ENCODE data around the gene UQCRH.

The UQCRH gene

DNA sequence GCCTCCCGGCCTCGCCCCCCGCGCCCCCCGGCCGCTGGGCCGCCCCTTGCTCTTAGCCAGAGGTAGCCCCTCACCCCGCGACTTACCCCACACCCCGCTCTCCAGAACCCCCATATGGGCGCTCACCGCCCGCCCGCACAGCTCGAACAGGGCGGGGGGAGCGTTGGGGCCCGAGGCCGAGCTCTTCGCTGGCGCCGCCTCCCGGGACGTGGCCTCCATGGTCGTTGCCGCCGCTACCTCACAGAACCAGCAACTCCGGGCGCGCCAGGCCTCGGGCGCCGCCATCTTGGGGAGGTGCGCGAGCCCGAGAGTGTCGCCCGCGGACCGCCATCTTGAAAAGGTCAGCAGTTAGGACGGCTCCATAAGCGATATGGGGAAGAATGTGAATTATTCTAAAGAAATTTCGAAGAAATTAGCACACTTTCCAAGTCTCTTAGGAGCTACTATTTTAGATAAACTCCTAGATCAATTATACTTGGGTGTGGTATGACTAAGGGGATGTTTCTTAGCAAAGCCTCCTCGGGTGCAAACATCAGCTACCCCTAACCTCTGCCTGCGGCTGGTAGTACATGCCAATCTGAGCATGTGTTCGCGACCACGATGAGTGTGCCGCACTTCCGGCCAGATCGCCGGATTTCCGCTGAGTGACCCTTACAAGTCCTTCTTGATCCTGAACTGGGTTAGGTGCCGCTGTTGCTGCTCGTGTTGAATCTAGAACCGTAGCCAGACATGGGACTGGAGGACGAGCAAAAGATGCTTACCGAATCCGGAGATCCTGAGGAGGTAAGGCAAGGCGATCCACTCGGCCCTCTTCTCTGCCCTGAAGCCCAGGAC is at the start of gene UQCRH, which contains the start of gene LRRC41:
Gene UQCRH (plus strand): TSS at position 661 of the 834 bp plus-strand sequence. CDS start 69 bp downstream, at position 730.
Gene LRRC41 (minus strand): TSS at position 579 of the 834 bp plus-strand sequence. CDS start 294 bp downstream, at position 285.
- DNase-seq (ENCODE audit: low read depth) = peak; percentile 98

- no peak for DNase-seq (ENCODE audit: low read depth)
Observed at GRCh38 chr1:46254668-46255067, 48.8 kb upstream of the UQCRH start.

GRCh38 chr1:46256523-46256922 is 47.0 kb upstream of the UQCRH start:
- no peak for DNase-seq (ENCODE audit: low read depth)

GRCh38 chr1:46262508-46262907 is 41.0 kb upstream of the UQCRH start:
- no peak for DNase-seq (ENCODE audit: low read depth)

DNA sequence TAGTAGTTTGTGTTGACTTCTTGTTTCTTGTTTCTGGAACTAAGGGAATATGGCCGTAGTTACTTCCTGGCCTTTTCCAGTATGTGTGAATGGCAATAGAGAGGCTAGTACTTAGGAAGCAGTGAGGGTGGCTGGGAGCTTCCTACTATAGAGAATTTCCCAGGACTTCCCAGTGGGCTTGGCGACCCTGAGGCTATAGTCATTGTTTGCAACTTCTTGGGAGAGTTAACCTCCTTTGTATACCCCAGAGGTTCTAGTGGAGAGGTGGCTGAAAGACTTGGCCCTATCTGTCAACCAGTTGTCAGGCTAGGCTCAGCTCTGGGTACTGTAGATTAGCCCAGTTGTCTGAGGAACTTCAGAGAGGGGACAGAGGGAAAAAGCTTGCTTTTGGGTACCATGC is 40.4 kb upstream of the UQCRH start:
- no peak for DNase-seq (ENCODE audit: low read depth)

DNA sequence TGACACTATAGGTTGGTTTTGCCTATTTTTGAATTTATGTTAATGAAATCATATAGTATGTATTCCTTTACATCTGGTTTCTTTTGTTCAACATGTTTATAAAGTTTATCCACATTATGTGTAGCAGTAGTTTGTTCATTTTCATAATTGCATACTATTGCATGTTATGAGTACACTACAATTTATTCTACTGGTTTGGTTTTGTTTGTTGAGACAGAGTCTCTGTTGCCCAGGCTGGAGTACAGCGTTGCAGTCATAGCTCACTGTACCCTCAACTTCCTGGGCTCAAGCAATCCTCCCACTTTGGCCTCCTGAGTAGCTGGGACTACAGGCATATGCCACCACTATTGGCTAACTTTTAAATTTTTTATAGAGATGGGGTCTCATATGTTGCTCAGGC is 34.9 kb upstream of the UQCRH start:
- DNase-seq (ENCODE audit: low read depth) = no peak

GRCh38 chr1:46274225-46275029 is 29.1 kb upstream of the UQCRH start:
- no peak for DNase-seq (ENCODE audit: low read depth)

DNA sequence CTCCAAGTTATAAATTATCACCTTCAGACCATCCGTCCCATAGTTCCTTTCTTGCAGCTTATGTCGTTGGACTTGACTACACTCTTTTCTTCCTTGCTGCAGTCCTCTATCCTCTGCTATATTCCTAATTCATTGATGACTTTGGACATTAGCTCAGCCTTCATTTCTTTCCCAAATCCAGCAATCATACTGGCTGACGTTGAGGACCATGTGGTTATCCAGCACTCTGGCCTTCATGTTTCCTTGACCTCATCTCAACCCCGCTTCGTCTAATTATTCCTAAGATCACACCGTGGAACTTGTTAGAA is 28.5 kb upstream of the UQCRH start:
- DNase-seq (ENCODE audit: low read depth) = no peak

- DNase-seq (ENCODE audit: low read depth) = no peak
Observed at GRCh38 chr1:46277658-46278373, 25.7 kb upstream of the UQCRH start.

GRCh38 chr1:46278807-46279206 is 24.7 kb upstream of the UQCRH start:
- DNase-seq (ENCODE audit: low read depth) = no peak

DNA sequence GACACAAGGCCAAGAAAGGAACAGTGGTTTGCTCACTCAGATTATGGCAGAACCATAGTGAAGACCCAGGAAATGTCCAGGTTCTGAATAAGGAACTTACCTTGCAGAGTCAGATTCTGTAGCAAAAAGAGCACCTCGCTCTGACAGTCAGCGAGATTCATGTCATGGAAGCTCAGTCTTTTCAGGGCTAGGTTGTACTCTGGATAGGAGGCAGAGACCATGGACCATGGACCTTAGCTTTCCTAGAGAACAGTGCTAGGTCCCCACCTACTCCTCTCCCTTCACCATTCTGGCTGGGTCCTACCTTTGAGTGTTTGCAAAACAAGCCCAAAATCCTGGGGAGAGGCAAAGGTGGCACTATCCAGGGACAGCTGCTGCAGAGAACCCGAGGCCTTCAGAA is 23.4 kb upstream of the UQCRH start:
- no peak for DNase-seq (ENCODE audit: low read depth)

DNA sequence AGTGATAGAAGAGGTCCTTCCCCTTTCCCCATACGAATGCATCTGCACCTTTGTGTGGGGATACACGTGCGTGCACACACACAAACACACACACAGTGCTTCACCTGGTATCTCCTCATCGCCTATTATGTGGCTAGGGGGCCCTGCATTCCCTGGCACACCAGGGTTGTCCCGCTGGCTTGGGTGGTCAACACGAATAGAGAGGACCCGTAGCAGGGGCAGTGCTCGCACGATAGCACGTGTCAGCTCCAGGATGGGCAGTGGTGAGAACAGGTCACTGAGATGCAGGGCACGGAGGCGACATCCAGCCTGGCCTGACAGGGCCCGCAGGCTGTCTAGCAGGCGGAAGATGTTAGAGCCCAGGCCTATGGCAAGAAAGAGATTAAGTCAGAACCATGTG is 22.5 kb upstream of the UQCRH start:
- no peak for DNase-seq (ENCODE audit: low read depth)

DNA sequence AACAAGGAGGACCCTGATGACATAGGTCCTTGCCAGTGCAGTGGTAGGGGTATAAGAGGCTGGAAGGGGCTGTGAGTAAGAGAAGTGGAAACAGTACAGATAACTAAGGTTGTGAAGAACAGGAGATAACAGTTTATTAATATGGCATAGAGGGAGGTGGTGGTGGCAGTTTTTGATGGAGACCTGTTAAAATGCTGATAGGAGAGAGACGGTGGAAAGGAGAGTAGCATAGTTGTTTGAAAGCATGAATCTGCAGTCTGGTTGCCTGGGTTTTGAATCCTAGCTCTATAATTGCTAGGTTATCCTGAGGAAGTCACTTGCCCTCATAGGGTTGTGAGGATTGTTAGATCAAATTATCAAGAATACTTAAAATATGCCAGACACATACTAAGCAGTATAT is 19.4 kb upstream of the UQCRH start:
- DNase-seq (ENCODE audit: low read depth) = no peak

- DNase-seq (ENCODE audit: low read depth) = no peak
Observed at GRCh38 chr1:46284597-46285564, 18.6 kb upstream of the UQCRH start.

GRCh38 chr1:46285730-46286477 is 17.6 kb upstream of the UQCRH start:
- DNase-seq (ENCODE audit: low read depth) = no peak

GRCh38 chr1:46288485-46289133 is 14.9 kb upstream of the UQCRH start:
- no peak for DNase-seq (ENCODE audit: low read depth)

DNA sequence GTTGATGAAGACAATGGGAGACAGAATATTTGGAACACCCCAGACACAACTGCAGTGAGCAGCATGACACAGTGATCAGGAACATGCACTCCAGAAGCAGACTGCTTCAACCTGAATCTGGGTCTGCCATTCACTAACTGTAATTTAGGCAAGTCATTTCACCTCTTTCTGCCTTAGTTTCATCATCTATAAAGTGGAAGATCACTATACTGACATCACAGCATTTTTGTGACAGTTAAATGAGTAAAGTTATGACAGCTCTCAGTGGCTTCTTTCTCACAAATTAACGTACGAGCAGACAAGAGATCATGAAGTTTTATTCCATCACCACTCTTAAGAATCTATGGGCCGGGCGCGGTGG is 14.4 kb upstream of the UQCRH start:
- DNase-seq (ENCODE audit: low read depth) = no peak

DNA sequence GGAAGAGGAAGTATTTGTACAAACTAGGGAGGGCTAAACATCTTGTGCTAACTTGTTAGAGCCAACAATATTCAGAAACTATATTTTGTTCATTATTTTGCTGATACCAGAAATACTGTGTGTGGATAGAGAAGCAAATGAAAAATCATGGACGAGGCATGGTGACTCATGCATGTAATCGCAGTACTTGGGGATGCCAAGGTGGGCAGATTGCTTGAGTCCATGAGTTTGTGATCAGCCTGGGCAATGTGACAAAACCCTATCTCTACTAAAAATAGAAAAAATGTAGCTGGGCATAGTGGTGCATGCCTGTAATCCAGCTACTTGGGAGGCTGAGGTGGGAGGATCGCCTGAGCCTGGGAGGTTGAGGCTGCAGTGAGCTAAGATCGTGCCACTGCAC is 13.5 kb upstream of the UQCRH start:
- no peak for DNase-seq (ENCODE audit: low read depth)

DNA sequence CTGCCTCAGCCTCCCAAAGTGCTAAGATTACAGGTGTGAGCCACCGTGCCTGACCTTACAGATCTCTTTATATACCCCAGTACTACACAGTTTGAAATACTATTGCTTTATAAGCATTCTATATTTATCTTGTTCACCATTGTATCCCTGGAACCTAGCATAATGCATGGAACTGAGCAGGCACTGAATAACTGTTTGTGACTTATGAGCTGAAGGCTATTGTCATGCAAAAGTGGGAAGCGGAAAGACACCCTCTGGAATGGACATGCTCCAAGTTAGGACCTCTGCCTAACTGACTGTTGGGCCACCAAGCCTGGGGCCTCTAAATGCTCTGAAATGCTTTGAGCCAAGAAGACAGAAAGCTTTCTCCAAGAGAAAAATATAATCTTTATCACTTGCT is 8.2 kb upstream of the UQCRH start:
- no peak for DNase-seq (ENCODE audit: low read depth)

- no peak for DNase-seq (ENCODE audit: low read depth)
Observed at GRCh38 chr1:46298387-46298786, 5.1 kb upstream of the UQCRH start.

Data from fibroblast of the conjunctiva (primary cell).